ENCODE measurements around the gene HECW1. TPM values are rescaled to one million over a fixed set of nuclear protein-coding genes. Genes with fewer than 3 reads are reported as not detected.
A peak's percentile ranks its signal among the peaks of the same experiment; 100 is the strongest.

The HECW1 gene
- polyA plus RNA-seq, 1 donor (not counting 4 experiments of a cell fraction or from before 2014, with no cell fraction given): not detected

GRCh38 chr7:43522406-43523156 lies 410.1 kb downstream of the HECW1 start:
- peak overlapping the region; percentile 43 for H3K4me2 ChIP-seq (ENCODE audit: control insufficient read depth, extremely low read depth, insufficient read depth, low read depth, low read length)
- FAIRE-seq (peak; percentile 99), DNase-seq (ENCODE audit: low read depth, low spot score) (peak; percentile 97)
- H3K9me1 ChIP-seq (ENCODE audit: control insufficient read depth, extremely low read depth, insufficient read depth, low read length): no peaks in the 10 kb centered on the region
- H3K4me1 ChIP-seq (ENCODE audit: control insufficient read depth, extremely low read depth, insufficient read depth, low read length): peaks cover 29% of the 10 kb centered on the region
- H4K20me1 ChIP-seq (ENCODE audit: control insufficient read depth, extremely low read depth, insufficient read depth, low read length): no peaks in the 10 kb centered on the region
- no peak overlapping the region for H3K4me3 ChIP-seq (ENCODE audit: control insufficient read depth in 2 of 3, extremely low read depth in 1 of 3, insufficient read depth in 2 of 3, low read depth in 1 of 3, low read length in 3 of 3)
- peak overlapping the region; percentile 51 for H3K27ac ChIP-seq (ENCODE audit: control insufficient read depth, insufficient read depth, low read length)
- H3K9ac ChIP-seq (ENCODE audit: control insufficient read depth, extremely low read depth, insufficient read depth, low read length): no peak overlapping the region
- H3K79me2 ChIP-seq (ENCODE audit: control insufficient read depth, insufficient read depth, low read length): no peaks in the 10 kb centered on the region
- no peaks in the 10 kb centered on the region for H3K27me3 ChIP-seq (ENCODE audit: control insufficient read depth, extremely low read depth, insufficient read depth, low read length)
- TF ChIP-seq EZH2 (IDR thresholded peaks at IDR 0.05; ENCODE audit: low read length) (no peak), CTCF (optimal IDR thresholded peaks at IDR 0.05 in 1 of 3, IDR thresholded peaks at IDR 0.05 in 1 of 3, conservative IDR thresholded peaks at IDR 0.05 in 1 of 3; ENCODE audit: extremely low read depth in 1 of 3, insufficient read depth in 2 of 3, low read length in 3 of 3) (no peak)
- H3K36me3 ChIP-seq (ENCODE audit: control insufficient read depth in 2 of 2, extremely low read depth in 1 of 2, insufficient read depth in 2 of 2, low read length in 2 of 2): no peaks in the 10 kb centered on the region
- H2AFZ ChIP-seq (ENCODE audit: control insufficient read depth, low read length): peak overlapping the region; percentile 51
- no peaks in the 10 kb centered on the region for H3K9me3 ChIP-seq (ENCODE audit: control insufficient read depth, low read depth, low read length)
- dilution Hi-C loops (cut with MboI; ENCODE audit: extremely low pct_ligation_motif_present, low sequenced_read_pairs): no loop called here

GRCh38 chr7:43528576-43529354 lies 416.3 kb downstream of the HECW1 start:
- H3K9me3 ChIP-seq (ENCODE audit: control insufficient read depth, low read depth, low read length): no peaks in the 10 kb centered on the region
- no peak overlapping the region for H3K4me3 ChIP-seq (ENCODE audit: control insufficient read depth in 2 of 3, extremely low read depth in 1 of 3, insufficient read depth in 2 of 3, low read depth in 1 of 3, low read length in 3 of 3)
- no peak overlapping the region for H3K9ac ChIP-seq (ENCODE audit: control insufficient read depth, extremely low read depth, insufficient read depth, low read length)
- TF ChIP-seq EZH2 (IDR thresholded peaks at IDR 0.05; ENCODE audit: low read length) (no peak), CTCF (optimal IDR thresholded peaks at IDR 0.05 in 1 of 3, IDR thresholded peaks at IDR 0.05 in 1 of 3, conservative IDR thresholded peaks at IDR 0.05 in 1 of 3; ENCODE audit: extremely low read depth in 1 of 3, insufficient read depth in 2 of 3, low read length in 3 of 3) (no peak)
- no peak overlapping the region for H3K4me2 ChIP-seq (ENCODE audit: control insufficient read depth, extremely low read depth, insufficient read depth, low read depth, low read length)
- H3K9me1 ChIP-seq (ENCODE audit: control insufficient read depth, extremely low read depth, insufficient read depth, low read length): no peaks in the 10 kb centered on the region
- peaks cover 8% of the 10 kb centered on the region for H3K4me1 ChIP-seq (ENCODE audit: control insufficient read depth, extremely low read depth, insufficient read depth, low read length)
- dilution Hi-C loops (cut with MboI; ENCODE audit: extremely low pct_ligation_motif_present, low sequenced_read_pairs): no loop called here
- H3K27me3 ChIP-seq (ENCODE audit: control insufficient read depth, extremely low read depth, insufficient read depth, low read length): peaks cover 7% of the 10 kb centered on the region
- DNase-seq (ENCODE audit: low read depth, low spot score): no peak
- H3K79me2 ChIP-seq (ENCODE audit: control insufficient read depth, insufficient read depth, low read length): no peaks in the 10 kb centered on the region
- no peaks in the 10 kb centered on the region for H4K20me1 ChIP-seq (ENCODE audit: control insufficient read depth, extremely low read depth, insufficient read depth, low read length)
- H3K36me3 ChIP-seq (ENCODE audit: control insufficient read depth in 2 of 2, extremely low read depth in 1 of 2, insufficient read depth in 2 of 2, low read length in 2 of 2): no peaks in the 10 kb centered on the region
- H2AFZ ChIP-seq (ENCODE audit: control insufficient read depth, low read length): no peak overlapping the region
- FAIRE-seq: peak; percentile 23
- H3K27ac ChIP-seq (ENCODE audit: control insufficient read depth, insufficient read depth, low read length): no peak overlapping the region

Data from keratinocyte (primary cell).